HG03571 (cell line): ENCODE data around the gene ATM.

Source experiments
- ATAC-seq: cut with Tn5 transposase; IDR thresholded peaks from one replicate; pipeline ENCODE4 v1.9.1; 2021; ENCODE audit not compliant: unreplicated experiment

Gene ATM, protein sequence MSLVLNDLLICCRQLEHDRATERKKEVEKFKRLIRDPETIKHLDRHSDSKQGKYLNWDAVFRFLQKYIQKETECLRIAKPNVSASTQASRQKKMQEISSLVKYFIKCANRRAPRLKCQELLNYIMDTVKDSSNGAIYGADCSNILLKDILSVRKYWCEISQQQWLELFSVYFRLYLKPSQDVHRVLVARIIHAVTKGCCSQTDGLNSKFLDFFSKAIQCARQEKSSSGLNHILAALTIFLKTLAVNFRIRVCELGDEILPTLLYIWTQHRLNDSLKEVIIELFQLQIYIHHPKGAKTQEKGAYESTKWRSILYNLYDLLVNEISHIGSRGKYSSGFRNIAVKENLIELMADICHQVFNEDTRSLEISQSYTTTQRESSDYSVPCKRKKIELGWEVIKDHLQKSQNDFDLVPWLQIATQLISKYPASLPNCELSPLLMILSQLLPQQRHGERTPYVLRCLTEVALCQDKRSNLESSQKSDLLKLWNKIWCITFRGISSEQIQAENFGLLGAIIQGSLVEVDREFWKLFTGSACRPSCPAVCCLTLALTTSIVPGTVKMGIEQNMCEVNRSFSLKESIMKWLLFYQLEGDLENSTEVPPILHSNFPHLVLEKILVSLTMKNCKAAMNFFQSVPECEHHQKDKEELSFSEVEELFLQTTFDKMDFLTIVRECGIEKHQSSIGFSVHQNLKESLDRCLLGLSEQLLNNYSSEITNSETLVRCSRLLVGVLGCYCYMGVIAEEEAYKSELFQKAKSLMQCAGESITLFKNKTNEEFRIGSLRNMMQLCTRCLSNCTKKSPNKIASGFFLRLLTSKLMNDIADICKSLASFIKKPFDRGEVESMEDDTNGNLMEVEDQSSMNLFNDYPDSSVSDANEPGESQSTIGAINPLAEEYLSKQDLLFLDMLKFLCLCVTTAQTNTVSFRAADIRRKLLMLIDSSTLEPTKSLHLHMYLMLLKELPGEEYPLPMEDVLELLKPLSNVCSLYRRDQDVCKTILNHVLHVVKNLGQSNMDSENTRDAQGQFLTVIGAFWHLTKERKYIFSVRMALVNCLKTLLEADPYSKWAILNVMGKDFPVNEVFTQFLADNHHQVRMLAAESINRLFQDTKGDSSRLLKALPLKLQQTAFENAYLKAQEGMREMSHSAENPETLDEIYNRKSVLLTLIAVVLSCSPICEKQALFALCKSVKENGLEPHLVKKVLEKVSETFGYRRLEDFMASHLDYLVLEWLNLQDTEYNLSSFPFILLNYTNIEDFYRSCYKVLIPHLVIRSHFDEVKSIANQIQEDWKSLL (N-terminal part only)

DNA sequence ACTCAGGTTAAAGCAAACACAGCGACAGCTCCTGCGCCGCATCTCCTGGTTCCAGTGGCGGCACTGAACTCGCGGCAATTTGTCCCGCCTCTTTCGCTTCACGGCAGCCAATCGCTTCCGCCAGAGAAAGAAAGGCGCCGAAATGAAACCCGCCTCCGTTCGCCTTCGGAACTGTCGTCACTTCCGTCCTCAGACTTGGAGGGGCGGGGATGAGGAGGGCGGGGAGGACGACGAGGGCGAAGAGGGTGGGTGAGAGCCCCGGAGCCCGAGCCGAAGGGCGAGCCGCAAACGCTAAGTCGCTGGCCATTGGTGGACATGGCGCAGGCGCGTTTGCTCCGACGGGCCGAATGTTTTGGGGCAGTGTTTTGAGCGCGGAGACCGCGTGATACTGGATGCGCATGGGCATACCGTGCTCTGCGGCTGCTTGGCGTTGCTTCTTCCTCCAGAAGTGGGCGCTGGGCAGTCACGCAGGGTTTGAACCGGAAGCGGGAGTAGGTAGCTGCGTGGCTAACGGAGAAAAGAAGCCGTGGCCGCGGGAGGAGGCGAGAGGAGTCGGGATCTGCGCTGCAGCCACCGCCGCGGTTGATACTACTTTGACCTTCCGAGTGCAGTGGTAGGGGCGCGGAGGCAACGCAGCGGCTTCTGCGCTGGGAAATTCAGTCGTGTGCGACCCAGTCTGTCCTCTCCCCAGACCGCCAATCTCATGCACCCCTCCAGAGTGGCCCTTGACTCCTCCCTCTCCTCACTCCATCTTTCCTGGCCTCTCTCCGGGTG is at the start of gene ATM, which contains the start of gene NPAT:
TSS of gene ATM (plus strand) at position 494 of the 774 bp plus-strand sequence. CDS start 4,558 bp downstream, outside the sequence.
TSS of gene NPAT (minus strand) at position 65 of the 774 bp plus-strand sequence. CDS start 102 bp downstream, outside the sequence.
- ATAC-seq = peak; percentile 76

DNA sequence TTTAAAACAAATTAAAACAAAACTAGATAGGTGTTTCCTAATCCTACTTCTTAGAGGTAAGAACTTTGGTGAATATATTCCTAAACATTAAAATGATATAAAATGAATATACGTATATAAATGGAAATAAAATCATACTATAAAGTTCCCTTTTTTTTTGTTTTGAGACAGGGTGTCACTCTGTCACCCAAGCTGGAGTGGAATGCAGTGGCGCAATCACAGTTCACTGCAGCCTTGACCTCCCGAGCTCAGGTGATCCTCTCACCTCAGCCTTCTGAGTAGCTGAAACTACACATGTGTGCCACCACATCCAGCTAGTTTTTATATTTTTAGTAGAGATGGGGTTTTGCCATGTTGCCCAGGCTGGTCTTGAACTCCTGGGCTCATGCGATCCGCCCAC is 45.3 kb upstream of the ATM start:
- no peak for ATAC-seq

DNA sequence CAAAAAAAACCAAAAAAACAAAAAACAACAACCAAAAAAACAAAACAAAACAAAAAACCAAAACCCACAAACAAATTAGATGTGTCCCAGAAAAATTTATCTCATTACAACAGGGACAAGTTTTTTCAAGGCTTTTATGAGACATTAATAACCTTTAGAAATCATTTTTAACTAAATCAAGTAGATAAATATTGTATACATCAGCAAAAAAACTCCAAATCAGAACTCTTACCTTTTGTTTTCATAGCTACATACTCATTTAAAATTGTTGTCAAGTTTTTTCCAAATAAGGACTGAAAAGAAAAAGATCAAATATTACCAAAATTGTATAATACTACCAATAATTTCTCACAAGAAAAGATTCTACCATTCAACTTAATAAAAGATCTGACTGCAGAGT is 29.1 kb upstream of the ATM start:
- no peak for ATAC-seq

DNA sequence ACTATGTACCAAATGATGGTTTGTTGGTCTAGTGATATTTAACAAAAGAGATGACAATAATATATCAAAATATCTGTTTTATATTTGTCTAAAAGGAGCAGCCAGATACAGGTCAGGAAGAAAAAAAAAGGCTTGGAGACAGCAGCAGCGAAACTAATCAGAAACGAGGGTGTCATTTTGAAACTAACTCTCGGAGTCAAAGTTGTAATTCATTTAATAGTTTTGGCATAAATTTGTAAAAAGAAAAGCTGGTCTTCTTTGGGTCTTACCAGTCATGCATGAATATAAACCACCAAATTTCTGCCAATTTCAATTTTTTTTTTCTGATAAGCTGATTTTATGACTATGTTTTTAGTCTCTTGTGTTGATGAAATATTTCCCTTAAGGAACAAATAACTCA is 26.0 kb upstream of the ATM start:
- no peak for ATAC-seq

DNA sequence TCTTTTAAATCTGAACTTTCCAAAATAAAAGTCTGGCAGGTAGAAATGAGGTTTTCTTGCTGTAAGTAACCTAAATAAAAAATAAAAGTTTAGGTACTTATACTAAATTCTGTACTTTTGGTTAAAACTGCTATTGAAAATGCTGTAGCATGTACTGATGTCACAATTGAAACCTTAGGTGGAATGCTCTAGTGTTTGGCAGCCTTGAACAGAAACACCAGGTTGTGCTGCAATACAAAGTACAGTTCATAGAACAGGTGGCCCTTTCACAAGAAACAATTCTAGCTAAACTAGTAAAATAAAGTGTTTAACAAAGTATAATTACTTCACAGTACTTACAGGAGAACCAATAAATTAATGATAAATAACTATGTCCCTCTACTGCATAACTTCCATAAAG is 25.5 kb upstream of the ATM start:
- no peak for ATAC-seq

DNA sequence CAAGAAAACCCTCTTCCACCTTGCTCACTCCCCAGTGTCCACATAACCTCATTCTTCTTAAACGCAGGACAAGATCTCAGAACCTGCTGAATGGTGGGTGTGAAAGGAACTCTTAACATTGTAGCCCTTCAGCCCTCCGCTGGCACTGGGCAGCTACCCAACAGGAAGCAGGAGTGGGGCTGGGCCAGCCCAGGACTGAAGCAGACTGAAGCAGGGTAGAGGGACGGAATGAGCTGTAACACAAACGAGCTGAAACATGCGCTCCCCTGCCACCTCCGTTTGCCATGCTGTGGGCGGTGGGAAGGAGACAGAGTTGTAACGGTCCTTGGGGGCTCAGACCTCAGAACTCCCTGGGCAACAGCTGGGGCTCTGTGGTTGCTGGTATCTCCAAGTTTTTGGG is 24.0 kb upstream of the ATM start:
- no peak for ATAC-seq

DNA sequence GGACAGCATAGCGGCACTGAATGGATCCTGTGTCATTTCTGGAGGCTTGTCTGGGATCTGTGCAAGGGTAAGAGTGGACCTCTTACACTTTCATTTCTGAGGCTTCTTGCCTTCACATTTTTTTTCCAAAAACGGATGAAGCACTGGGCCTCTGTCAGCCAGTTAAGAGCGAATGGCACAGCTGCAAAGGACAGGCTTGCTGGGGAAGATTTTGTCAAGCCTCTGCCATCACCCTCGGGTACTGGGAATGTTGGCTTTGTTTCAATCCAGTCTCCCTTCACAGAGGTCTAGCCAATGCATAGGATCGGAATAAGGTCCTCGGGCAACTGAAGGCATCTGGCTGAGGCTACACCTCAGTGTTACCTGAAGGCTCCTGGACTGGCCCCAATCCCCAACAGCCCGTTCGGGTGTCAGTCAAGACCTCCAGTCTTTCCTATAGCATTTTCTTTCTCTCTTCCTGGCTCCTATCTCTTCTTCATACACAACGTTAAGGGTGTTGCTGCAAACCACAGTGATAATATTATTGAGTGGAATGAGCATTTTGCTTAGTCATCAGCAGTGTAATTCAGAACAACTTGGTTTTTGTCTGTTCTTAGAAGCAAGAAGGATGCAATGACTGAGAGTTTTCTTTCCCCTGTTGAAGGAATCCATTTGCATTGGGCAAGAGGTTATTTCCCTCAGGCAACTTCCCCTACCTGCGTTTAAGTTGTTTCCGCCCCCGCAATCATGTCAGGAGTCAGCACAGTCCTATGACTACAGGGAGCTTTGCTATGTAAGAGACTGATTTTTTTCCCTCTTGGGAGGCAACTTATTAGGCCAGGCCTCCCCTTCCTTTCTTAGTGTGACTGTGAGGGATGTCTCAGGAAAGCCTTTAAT is 23.2 kb upstream of the ATM start:
- ATAC-seq = peak; percentile 60

DNA sequence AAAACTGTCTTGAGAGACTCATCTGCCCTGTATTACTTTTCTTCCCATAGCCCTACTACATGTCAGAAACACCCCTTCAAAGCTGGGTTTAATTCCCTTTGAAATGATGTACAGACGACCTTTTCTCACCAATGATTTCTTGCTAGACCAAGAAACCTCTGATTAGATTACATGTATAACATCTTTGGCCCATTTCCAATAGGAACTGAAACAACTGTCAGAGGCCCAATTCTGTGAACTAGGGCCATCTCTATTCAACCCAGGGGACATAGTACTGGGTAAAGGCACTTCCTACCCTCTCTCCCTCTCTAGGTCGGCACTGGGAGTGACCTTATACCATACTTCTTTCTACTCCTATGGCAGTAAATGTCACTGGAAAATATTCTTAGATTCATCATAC is 19.8 kb upstream of the ATM start:
- ATAC-seq = no peak

DNA sequence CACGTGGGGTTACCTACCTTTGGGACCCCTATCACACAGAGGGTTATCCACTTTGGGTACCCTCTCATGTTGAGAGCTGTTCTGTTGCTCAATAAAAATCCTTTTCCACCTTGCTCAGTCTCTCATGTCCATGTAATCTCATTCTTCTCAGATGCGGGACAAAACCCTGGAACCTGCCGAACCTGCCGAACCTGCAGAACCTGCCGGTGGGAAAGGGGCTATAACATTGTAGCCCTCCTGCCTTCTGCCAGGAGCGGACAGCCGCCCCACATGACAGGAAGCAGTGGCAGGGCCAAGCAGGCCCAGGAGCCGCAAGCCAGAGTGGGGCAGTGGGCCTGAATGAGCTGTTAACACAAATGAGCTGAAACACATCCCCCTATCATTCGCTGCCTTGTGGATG is 18.5 kb upstream of the ATM start:
- no peak for ATAC-seq

DNA sequence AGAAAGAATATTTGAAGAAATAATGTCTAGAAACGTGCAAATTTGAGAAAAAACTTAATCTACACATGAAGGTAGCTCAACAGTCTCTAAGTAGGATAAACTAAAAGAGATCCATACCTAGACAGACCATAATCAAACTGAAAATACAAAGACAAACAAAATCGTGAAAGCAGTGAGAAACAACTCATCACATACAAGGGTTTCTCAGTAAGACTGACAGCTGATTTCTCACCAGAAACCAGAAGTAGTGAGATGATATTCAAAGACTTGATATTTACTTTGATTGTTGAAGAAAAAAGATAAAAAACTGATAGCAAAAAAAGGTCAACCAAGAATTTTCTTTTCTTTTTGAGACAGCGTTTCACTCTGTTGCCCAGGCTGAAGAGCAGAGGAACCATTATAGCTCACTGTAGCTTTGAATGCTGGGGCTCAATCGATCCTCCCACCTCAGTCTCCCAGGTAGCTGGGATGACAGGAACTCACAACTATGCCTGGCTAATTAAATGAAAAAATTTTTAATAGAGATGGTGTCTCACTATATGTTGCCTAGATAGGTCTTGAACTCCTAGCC is 17.9 kb upstream of the ATM start:
- no peak for ATAC-seq

DNA sequence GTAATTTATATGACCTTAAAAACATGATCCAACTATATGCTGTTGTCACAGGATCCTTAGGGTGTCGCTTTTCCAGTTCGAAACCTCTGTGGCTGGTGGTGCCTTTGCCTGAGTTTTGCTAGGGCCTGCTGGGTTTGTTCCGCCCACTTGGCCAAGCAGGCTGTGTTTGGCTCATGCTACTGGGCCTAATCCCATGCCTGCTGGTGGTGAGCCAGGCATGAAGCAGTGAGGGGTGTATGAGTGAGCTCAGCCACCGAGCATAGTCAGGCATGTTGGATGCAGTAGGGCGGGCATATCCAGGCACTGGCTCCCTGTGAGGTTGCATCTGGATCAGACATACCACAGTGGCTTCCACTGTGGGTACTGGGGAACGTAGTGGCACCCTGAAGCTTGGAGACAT is 16.7 kb upstream of the ATM start:
- no peak for ATAC-seq

DNA sequence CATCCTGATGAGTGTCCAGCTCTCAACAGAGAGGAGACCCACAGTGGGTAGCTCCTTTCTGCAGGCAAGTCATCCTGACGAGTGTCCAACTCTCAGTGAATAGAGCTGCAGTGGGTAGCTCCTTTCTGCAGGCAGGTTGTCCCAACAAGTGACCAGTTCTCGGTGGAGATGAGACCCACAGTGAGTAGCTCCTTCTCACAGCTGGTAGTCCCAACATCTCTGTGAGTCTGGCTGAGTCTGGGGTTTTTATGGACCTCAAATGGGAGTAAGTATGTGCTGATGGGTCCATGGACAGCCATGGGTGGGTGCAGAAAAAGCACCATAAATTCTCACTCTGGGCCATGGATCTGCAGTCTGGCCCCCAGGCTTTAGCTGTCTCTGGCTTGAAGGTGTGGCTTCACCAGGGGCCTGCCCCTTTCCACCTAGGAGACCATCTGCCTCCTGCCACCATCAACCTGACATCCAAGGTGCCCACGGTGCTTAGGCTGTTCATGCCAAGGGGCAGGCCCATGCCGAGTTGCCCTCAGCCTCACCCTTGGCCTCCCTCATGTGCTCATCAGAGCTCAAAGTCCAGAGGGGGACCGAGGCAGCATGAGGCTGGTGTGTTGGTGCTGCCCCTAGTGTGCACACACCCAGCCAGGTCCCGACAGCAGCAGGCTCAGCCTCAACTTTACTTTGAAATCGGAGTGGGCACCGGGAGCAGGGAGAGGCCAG is 15.7 kb upstream of the ATM start:
- no peak for ATAC-seq

DNA sequence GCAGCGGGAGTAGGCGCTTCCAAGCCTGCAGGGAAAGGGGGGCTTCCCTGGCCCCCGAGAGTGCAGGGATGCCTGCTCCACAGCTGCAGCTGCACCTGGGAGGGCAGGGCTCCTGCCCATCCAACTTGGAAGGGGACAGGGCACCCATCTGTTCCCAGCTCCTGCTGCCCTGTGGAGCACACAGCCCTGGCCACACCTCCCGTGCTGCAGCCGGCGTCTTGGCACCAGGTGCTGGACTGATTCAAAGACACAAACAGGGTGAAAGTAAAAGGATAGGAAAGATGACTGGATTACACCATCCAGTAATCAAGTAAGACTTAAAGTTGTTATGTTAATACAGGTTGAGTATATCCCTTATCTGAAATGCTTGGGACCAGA is 15.2 kb upstream of the ATM start:
- no peak for ATAC-seq

DNA sequence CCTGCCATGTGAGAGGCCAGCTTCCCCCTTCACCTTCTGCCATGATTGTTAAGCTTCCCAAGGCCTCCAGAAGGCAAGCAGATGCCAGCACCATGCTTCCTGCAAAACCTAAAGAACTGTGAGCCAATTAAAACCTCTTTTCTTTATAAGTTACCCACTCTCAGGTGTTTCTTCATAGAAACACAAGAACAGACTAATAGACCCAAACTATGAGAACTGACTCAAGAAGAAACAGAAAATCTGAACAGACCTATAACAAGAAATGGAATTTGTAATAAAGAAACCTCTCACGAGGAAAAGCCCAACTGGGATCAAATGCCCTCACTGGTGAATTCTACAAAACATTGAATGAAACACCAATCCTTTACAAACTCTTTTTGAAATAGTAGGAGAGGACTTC is 12.4 kb upstream of the ATM start:
- no peak for ATAC-seq

DNA sequence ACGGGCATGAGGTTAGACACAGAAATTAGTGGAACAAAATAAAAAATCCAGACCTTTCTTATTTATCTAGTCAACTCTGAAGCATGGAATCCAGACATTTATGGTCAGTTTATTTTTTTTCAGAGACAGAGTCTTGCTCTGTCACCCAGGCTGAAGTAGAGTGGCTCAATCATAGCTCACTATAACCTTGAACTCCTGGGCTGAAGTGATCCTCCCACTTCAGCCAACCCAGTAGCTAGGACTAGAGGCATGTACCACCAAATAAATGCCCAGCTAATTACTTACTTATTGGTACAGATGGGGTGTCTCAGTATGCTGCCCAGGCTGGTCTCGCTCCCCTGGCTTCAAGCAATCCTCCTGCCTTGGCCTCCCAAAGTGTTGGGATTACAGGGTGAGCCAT is 9.1 kb upstream of the ATM start:
- no peak for ATAC-seq

DNA sequence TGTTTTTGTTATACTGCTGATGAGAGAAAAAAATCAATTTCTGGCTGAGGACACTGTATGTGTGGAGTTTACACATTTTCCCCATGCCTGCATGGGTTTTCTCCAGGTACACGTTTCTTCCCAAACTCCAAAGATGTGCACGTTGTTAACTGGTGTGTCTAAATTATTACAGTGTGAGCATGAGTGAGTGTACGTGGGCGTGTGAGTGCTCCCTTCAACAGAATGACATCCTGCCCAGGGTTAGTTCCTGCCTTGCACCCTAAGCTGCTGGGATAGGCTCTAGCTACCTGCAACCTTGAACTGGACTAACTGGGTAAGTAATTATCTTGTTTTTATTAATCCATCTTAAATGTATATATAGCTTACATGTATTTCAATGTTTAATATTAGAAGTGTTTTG is 5.9 kb upstream of the ATM start:
- no peak for ATAC-seq

DNA sequence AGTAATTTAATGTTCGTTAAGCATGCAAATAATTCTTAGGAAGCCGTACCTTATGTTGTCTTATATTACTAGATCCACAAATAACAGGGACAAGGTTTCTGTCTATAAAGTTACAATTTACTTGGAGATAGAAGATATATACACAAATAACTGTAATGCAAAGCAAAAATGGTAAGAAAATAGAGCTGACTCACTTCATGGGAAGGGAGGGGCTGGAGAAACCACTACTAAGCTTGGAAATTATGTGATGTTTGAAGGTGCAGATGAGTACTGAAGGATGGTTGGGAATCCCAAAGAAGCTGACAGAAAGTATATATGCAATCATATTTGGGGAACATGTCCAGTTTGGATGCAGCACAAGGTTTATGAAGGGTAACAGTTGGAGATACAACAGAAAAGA is 4.4 kb upstream of the ATM start:
- no peak for ATAC-seq

DNA sequence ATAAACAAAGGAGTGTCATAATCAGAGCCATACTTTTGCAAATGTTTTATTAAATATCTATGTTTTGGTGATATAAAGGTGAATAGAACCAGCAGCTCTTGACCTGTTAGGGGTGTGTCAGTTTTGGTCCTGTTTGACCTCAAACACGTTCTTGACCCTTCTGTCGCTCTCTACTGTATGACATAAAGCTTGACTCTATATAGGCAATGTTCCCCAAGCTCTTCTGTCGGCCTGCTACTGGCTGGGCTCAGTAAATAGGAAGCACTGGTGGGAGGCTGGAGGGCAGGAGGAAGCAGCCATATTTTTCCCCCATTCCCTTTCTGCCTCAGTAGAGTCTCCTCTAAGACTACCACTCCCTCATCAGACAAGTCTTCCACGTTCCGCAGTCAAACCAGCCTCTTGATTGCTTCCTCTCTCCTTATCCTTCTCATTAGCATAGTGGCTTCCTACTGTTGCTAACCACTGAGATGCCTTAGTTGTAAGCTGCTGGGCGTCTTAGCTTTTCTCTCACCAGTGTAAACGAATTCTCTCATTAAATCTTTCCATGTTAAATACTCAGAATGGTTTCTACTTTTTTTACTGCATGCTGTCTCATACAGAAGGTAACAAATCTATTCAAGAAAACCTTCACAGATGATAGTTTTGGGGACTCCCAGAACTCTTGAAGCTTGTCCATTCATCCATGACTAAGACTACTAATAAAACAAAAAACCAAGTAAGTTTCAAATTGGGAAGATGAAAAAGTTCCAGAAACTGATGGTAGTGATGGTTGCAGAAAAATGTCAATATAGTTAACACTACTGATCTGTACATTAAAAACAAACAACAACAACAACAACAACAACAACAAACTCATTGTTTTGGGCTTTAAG is 3.7 kb upstream of the ATM start:
- ATAC-seq = no peak
